Peyer's patch (tissue), 4 donors: Measurements from ENCODE around the gene SMIM36.
"Not testable (repeated sequence)": the region's sequence is repeated elsewhere in the genome, so short reads cannot be mapped to it uniquely, and the experiment has no call there.

Experiments used
- POLR2A ChIP-seq, 2 donors: fragments of 450-650 bp; IDR thresholded peaks; one replicate each; pipeline ENCODE4 v1.5.1; 2017; ENCODE audit warnings: antibody characterized with exemption in 2 of 2, mild to moderate bottlenecking in 2 of 2, moderate library complexity in 2 of 2
- TF ChIP-seq, protein P1 (sequence below), 6 experiments: fragments of 450-650 bp in 4 of 6; fragments of 200-600 bp in 2 of 6; sonication (generic) in 1 of 6; IDR thresholded peaks; one replicate each; pipeline ENCODE4 v1.5.1; 2017 to 2019; ENCODE audit warnings: antibody characterized with exemption in 6 of 6, mild to moderate bottlenecking in 3 of 6, moderate library complexity in 1 of 6

DNA sequence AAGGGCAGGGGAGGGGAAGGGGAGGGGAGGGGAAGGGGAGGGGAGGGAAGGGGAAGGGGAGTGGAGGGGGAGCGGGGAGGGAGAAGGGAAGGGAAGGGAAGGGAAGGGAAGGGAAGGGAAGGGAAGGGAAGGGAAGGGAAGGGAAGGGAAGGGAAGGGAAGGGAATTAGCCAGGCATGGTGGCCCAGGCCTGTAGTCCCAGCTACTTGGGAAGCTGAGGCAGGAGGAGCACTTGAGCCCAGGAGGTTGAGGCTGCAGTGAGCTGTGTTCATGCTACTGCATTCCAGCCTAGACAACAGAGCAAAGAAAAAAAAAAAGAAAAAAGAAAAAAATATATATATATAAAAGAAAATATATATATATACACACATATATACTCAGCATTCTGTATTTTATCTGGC lies 79.3 kb downstream of the SMIM36 start:
- TF ChIP-seq, protein P1, sequence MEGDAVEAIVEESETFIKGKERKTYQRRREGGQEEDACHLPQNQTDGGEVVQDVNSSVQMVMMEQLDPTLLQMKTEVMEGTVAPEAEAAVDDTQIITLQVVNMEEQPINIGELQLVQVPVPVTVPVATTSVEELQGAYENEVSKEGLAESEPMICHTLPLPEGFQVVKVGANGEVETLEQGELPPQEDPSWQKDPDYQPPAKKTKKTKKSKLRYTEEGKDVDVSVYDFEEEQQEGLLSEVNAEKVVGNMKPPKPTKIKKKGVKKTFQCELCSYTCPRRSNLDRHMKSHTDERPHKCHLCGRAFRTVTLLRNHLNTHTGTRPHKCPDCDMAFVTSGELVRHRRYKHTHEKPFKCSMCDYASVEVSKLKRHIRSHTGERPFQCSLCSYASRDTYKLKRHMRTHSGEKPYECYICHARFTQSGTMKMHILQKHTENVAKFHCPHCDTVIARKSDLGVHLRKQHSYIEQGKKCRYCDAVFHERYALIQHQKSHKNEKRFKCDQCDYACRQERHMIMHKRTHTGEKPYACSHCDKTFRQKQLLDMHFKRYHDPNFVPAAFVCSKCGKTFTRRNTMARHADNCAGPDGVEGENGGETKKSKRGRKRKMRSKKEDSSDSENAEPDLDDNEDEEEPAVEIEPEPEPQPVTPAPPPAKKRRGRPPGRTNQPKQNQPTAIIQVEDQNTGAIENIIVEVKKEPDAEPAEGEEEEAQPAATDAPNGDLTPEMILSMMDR (IDR thresholded peaks at IDR 0.05): not testable (repeated sequence)
- not testable (repeated sequence) for TF ChIP-seq POLR2A (IDR thresholded peaks at IDR 0.05)
